ENCODE measurements around the gene MYO18A.
A peak's percentile ranks its signal among the peaks of the same experiment; 100 is the strongest.
"Not testable (repeated sequence)": the region's sequence is repeated elsewhere in the genome, so short reads cannot be mapped to it uniquely, and the experiment has no call there.

The MYO18A gene

DNA sequence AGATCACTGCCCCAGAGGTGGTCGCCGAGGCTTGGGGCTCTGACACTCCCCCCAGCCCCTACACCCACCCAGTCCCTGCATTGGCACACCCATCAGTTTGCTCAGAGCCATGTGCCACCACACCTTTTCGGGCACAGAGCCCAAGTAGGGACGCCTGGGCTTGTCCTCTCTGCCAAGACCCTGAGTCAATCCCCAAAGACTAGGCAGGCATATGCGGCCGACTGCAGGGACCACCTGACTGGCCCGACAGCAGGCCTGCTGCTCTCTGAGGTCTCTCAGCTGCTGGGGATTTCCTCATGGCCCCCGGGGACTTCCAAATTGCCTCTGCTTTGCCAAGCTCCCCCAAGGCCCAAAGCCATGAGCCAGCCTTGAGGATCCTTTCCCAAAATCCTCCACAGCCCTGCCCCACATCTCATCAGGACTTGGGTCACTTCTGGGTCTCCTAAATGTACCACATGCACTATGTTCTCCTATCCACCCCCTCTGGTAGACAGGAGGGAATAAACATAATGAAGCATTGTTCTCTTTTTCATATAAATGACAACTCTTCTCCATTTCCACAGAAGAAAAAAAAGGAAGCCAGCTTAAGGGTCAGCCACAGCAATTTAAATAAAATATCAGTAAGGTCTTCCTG, 30.6 kb downstream of the MYO18A start:
- no peak for DNase-seq (ENCODE audit: low read depth)

- DNase-seq (ENCODE audit: low read depth): peak; percentile 85
Measured at GRCh38 chr17:29148790-29149430, 31.3 kb downstream of the MYO18A start.

- no peak for DNase-seq (ENCODE audit: low read depth)
Measured at GRCh38 chr17:29148257-29148789, 31.9 kb downstream of the MYO18A start.

DNA sequence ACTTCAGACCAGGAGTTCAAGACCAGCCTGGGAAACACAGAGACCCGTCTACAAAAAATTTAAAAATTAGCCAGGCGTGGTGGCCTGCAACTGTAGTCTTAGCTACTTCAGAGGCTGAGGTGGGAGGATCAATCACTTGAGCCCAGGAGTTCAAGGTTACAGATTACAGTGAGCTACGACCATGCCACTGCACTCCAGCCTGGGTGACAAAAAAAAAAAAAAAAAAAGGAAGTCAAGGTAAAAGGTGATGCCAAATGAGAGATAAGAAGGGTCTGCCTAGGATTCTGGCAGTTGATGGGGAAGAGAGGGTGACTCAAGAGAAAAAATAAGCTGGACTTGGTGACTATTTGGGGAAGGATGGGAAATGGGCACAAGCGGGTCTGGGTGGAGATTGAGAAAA, 32.5 kb downstream of the MYO18A start:
- no peak for DNase-seq (ENCODE audit: low read depth)

- not testable (repeated sequence) for DNase-seq (ENCODE audit: low read depth)
Measured at GRCh38 chr17:29147228-29147627, 33.0 kb downstream of the MYO18A start.

DNA sequence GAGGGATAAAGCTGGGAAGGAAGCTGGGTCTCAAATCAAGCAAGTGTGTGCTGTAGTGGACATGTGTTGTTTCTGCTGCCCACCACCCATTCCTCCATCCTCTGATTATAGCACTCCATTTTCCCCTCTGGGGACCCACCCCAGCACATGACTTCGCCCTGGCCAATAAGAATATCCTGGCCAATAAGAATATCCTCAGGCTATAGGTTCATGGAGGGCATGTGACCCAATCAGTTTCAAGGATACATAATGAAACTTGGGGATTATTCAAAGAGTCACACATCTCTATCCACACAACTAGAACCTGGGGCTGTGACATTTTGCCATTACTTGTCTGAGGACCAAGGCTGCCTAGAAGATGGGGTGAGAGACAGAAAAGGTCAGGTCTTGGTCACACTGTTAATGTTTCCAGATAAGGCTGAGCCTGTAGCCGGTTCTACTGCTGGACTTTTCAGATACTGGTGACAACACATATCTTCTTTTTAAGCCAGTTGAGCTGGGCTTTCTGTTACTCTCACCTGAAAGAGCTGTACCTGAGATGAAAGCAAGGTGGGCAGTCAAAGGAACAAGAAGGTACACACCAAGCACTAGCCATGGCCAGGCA, 33.7 kb downstream of the MYO18A start:
- DNase-seq (ENCODE audit: low read depth): no peak

GRCh38 chr17:29145289-29146073, 34.7 kb downstream of the MYO18A start:
- peak; percentile 52 for DNase-seq (ENCODE audit: low read depth)

DNA sequence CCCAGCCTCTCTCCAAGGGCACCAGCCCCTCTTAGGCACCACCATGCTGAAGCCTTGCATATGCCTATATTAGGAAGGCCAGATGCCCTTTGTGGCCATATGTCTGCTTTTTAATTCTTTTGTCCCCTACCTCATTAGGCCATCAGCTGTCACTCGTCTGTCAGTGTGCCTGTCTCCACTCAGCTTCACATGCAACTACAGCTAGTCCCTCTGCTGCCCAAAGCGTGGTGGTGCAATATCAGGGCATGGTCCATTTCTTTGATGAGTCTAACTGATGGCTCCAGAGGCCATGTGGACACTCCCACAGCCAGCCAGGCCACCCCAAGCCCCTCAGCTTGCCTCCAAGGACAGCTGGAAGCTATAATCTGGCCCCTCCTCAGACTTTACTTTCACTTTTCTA, 36.3 kb downstream of the MYO18A start:
- no peak for DNase-seq (ENCODE audit: low read depth)

DNA sequence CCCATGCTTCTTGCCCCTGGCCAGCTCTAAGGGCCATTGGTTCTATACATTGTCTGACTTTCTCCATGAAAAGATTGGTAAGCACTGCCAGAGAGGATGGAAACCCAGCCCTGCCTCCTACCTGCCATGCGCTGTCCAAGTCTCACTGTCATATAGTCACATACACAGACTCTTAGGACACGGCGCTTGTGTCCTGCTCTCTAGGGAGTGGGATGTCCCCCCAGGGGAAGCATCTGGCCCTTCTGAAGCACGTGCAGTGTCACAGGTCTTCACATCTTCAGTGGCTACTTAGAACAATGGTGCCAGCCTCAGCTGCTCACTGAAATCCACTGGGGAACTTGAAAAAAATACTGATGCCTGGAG, 38.7 kb downstream of the MYO18A start:
- no peak for DNase-seq (ENCODE audit: low read depth)

GRCh38 chr17:29140631-29141513, 39.3 kb downstream of the MYO18A start:
- peak; percentile 56 for DNase-seq (ENCODE audit: low read depth)

- DNase-seq (ENCODE audit: low read depth): peak; percentile 58
Measured at GRCh38 chr17:29140051-29140621, 40.1 kb downstream of the MYO18A start.

- DNase-seq (ENCODE audit: low read depth): no peak
Measured at GRCh38 chr17:29138971-29139691, 41.1 kb downstream of the MYO18A start.

DNA sequence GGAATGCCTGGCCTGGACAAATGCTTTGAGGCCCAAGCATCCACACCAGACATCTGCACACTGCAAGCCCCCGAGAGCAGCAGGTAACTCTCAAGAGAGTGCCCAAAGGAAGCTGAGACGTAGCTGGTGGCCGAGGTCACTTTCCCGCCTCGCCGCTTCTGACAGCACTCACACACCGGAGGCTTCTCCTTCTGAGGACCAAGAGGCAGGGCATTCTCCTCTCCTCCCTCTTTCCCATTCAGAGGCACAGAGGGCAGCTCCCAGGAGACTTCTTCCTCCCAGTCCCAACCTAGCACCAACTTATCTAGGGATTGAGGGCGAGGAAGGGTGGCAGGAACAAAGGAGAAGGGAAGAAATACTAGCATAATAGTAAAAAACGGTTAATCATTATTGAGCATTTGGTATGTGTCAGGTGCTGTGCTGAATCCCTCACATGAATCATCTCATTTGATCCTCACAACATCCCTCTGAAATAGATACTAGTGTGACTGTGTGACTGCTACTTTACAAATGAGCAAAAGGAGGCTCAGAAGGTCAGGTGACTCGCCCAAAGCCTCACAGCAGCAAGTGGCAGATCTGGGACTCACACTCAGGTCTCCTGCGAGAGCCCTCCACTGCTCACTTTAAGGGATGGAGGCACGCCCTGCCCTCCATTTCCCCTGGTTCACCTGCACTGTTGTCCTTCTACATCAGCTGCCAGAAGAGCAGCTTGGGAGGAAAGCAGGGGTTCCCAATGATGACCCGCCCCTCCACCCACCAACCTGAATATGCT, 41.8 kb downstream of the MYO18A start:
- no peak for DNase-seq (ENCODE audit: low read depth)

DNA sequence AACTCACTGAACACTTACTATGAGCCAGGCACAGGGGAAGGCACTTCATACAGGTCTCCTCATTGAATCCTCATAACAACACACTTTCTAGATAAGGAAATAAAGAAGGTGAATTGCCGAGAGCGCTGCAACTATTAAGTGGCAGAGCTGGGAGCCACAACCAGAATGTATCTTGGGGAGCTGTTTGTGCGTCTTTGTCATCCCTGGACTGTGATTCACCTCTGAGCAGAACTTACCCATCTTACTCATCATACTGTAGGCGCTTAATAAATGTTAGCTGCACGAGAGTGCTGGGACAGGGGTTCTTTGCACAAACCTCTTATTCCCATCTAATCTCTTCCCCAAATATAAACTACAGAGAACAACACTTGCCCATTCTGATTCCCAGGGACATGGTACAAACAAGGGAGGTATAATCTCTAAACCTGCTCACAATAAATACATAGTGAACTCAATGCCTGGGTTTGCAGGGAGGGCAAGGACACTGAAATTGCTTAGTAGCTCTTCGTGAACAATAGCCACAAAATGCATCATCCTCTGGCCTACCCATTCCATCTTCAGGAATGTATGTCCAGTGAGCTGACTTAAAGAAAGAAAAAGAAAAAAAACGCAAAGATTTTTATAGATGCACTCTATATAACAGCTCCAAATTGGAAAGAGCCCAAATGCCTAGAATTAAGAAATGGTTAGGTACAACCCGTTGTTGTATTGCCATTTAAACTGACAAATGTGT, 43.0 kb downstream of the MYO18A start:
- no peak for DNase-seq (ENCODE audit: low read depth)

- DNase-seq (ENCODE audit: low read depth): no peak
Measured at GRCh38 chr17:29135464-29135863, 44.7 kb downstream of the MYO18A start.

DNA sequence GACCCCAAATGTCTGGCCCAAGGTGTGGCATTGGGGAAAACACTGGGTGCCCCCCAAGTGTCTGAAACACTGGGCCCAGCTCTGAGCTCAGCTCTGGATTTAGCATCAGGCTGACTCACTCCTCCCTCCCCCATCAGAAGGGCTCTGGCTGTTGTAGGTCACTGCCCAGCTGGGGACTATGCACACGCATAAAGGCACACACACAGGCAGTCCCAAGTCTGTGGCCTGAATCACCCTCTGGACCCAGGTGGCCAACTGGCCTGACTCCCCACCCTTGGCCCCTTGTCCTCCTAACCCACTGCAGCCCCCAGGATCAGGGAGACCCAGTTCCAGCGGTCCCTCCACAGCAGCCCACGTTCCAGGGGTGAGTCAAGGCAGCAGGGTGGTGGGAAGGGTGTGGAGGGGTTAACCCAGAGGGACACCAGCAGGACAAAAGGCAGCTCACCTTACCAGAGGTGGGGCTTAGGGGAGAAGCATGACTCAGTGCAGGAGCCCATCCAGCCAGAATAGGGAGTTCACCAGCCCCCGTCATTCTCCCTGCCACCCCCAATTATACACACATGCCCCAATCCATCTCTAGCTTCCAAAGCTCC, 47.0 kb downstream of the MYO18A start:
- no peak for DNase-seq (ENCODE audit: low read depth)

- no peak for DNase-seq (ENCODE audit: low read depth)
Measured at GRCh38 chr17:29131814-29132682, 48.1 kb downstream of the MYO18A start.

DNA sequence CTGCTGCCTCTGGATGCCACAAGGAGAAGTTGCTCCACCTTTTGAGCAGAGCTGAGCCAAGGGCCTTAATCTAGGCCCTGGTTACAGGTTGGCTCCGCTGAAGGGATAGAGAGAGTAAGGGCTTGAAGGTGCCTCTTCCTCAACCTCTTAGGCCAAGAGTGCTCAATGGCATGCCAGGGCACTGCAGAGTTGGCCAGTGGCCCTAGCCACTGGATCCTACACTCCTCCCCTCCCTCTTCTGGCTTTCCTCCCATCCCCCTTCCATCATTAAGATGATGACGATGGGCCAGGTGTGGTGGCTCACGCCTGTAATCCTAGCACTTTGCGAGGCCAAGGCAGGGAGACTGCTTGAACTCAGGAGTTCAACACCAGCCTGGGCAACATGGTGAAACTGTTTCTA, 50.5 kb downstream of the MYO18A start:
- DNase-seq (ENCODE audit: low read depth): no peak
